GM18519 (cell line): ENCODE data around the gene ZMYND19.
"Not testable (repeated sequence)": the region's sequence is repeated elsewhere in the genome, so short reads cannot be mapped to it uniquely, and the experiment has no call there.

Experiments
- ATAC-seq: cut with Tn5 transposase; IDR thresholded peaks from one replicate; pipeline ENCODE4 v1.9.1; 2021; ENCODE audit warnings: mild to moderate bottlenecking, moderate library complexity; ENCODE audit not compliant: unreplicated experiment, low FRiP score

The ZMYND19 gene

DNA sequence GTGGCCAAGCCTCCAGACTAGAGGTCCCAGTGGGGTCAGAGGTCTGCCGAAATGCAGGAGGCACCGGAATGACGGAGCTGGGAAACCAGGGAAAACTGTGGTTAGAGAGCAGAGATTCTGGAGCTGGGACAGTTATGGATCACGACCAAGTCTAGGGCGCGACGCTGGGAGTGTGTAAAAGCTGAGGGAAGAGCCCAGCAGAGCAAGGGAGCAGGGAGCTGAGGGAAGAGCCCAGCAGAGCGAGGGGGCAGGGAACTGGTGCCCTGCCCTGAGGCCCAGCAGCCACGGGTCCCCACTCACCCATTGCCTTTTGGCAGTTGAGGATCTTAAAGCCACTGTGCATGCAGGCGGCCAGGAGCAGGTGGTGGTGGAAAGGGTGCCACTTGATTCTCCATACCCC, 26.2 kb downstream of the ZMYND19 start:
- no peak for ATAC-seq

DNA sequence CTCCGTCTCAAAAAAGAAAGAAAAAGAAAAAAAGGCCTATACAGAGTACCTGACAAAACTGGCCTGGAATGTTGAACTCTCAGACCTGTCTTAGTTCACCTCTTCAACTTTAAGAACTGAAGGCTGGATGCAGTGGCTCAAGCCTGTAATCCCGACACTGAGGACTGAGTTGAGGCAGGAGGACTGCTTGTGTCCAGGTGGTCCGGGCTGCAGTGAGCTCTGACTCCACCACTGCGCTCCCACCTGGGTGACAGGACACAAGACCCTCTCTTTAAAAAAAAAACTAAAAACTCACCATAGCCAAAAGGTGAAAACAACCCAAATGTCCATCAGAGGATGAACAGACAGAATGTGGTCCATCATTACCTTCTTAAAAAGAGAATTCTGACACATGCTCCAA, 32.2 kb downstream of the ZMYND19 start:
- no peak for ATAC-seq

DNA sequence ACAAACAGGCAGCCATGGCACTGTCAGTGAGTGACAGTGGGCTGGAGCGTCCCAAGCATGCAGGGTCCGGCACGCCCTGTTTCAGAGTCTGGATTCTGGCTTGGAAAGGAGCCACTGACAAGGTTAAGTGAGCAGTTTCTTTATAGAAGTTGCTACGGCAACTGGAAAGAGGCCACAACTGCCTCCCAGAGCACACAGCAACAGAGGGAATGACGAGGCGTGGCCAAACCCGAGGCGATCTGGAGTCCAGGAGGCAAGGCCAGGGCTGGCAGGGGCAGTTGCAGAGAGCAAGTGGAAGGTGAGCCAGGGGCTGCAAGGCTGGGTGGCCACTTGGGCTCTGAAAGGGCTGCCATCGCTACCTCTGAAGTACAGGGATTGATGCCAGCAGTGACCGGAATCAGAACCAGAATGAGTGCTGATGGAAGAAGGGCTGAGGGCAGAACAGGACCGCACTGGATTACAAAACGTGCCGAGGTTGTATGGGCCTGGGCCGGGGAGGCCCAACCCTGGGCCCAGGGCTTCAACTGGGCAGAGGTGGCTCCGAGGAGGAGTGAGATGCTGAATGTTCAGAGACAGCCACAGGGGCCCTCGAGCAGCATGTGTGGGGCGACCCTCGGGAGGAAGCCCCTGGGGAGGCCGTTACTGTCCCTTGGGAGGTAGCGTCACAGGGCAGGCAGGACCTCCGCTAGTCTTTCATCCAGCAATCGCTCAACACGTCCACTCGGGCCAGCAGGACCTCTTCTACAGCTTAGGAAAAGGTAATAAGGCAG, 34.1 kb downstream of the ZMYND19 start:
- ATAC-seq: no peak

DNA sequence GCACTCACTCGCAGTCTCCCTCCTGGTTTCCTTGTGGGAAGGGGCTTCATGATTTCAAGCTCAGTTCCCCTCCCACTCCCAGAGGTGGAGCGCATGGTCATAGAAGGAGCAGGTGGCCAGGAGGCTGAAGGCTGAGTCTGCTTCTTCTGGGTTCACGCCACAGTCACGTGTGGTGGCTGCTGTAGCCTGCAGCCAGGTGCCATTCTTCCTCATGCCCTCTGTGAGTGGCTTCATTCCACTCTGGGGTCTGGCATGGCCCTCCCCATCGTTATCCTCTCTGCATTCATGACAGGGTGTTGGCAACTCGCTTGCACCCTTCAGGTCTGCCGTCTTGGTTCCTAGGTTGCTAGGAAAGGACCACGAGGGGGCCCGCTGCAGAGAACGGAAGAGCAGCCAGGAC, 35.1 kb downstream of the ZMYND19 start:
- no peak for ATAC-seq

DNA sequence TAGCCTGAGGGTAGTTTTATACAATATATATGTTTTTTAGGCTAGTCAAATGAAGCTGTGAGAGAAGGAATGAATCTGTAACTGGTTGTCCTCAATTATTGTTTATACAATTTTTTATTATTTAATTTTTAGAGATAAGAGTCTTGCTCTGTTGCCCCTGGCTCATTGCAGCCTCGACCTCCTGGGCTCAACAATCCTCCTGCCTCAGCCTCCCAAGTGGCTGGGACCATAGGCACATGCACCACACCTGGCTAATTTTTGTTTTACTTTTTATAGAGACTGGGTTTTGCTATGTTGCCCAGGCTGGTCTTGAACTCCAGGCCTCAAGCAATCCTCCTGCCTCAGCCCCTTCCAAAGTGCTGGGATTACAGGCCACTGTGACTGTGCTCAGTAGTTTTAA, 36.0 kb downstream of the ZMYND19 start:
- ATAC-seq: no peak

DNA sequence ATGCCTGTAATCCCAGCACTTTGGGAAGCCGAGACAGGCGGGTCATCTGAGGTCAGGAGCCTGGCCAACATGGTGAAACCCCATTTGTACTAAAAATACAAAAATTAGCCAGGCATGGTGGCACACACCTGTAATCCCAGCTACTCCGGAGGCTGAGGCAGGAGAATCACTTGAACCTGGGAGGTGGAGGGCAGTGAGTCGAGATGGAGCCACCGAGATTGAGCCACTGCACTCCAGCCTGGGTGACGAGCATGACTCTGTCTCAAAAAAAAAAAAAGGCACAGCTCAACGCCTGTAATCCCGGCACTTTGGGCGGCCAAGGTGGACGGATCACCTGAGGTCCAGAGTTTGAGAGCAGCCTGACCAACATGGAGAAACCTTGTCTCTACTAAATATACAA, 36.7 kb downstream of the ZMYND19 start:
- not testable (repeated sequence) for ATAC-seq

DNA sequence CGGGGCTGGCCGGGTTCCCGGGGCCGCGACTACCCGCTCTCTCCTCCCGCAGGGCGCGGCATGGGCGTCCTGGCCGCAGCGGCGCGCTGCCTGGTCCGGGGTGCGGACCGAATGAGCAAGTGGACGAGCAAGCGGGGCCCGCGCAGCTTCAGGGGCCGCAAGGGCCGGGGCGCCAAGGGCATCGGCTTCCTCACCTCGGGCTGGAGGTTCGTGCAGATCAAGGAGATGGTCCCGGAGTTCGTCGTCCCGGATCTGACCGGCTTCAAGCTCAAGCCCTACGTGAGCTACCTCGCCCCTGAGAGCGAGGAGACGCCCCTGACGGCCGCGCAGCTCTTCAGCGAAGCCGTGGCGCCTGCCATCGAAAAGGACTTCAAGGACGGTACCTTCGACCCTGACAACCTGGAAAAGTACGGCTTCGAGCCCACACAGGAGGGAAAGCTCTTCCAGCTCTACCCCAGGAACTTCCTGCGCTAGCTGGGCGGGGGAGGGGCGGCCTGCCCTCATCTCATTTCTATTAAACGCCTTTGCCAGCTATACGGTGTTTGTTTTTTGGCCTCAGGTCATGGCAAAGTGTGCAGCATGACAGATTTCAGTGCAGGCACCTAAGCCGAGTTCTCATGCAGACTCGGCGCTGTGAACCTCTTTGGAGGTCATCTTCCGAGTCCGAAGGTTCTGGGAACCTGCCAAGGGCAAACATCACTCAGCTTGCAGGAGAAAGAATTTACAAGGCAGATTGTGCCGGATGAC, 38.1 kb downstream of the ZMYND19 start:
- ATAC-seq: no peak

DNA sequence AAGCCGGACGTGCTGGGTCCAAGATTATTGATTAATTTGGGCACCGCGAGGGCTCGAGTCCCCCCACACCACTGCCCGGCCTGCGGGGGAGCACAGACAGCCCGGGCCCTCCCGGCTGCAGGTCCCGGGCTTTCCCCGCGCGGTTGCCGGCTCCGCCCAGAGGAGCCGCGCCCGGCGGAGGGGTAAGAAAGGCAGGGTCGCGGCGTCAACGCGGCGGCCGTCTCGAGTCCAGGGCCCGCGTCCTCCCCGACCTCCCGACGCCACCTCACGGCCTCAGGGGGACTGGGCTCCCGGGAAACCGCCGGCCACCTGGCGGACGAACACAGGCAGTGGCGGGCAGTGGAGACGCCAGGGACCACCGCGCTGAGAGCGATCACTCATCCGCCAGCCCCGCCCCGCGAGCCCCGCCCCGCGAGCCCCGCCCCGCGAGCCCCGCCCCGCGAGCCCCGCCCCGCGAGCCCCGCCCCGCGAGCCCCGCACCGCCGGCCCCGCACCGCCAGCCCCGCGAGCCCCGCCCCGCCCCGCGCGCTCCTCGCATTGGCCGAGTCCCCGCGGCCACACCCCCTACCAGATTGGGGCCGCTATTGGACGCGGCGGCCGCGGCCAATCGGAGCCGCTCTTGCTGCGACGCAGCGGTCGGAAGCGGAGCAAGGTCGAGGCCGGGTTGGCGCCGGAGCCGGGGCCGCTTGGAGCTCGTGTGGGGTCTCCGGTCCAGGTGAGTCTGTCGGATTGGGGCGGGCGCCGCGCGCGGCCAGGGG, 38.9 kb downstream of the ZMYND19 start, which contains the start of gene MRPL41:
MRPL41 (plus strand) TSS at position 616 of the 758 bp plus-strand sequence. CDS start 203 bp downstream, outside the sequence.
- ATAC-seq: peak; percentile 69

DNA sequence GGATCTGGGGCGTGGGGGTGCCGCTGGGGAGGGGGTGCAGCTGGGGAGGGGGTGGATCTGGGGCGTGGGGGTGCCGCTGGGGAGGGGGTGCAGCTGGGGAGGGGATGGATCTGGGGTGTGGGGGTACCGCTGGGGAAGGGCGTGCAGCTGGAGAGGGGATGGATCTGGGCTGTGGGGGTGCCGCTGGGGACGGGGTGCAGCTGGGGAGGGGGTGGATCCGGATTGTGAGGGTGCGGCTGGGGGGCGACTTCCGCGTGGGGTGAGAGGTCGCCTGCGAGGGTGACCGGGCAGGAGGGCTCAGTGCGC, 39.4 kb downstream of the ZMYND19 start:
- not testable (repeated sequence) for ATAC-seq

DNA sequence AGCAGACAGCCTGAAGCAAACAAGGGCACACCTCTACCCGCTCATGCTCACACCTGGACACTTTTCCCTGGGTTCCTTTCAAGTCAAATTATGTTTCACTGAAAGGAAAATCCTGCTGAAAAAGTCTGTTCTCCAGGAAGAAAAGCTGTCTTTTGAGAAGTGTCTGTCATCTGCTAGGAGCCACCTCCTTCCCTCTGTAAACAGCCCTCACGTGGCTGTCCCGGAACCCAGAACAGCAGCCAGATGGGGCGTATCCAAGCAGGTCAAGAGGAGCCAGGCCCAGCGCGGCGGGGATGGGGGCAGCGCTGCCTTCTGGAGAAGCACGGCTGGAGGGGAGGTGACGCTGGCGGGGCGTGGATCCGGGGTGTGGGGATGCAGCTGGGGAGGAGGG, 40.1 kb downstream of the ZMYND19 start, which contains the start of gene PNPLA7:
PNPLA7 (minus strand) TSS at position 172 of the 391 bp plus-strand sequence. CDS start 205 bp downstream, outside the sequence.
- ATAC-seq: no peak

DNA sequence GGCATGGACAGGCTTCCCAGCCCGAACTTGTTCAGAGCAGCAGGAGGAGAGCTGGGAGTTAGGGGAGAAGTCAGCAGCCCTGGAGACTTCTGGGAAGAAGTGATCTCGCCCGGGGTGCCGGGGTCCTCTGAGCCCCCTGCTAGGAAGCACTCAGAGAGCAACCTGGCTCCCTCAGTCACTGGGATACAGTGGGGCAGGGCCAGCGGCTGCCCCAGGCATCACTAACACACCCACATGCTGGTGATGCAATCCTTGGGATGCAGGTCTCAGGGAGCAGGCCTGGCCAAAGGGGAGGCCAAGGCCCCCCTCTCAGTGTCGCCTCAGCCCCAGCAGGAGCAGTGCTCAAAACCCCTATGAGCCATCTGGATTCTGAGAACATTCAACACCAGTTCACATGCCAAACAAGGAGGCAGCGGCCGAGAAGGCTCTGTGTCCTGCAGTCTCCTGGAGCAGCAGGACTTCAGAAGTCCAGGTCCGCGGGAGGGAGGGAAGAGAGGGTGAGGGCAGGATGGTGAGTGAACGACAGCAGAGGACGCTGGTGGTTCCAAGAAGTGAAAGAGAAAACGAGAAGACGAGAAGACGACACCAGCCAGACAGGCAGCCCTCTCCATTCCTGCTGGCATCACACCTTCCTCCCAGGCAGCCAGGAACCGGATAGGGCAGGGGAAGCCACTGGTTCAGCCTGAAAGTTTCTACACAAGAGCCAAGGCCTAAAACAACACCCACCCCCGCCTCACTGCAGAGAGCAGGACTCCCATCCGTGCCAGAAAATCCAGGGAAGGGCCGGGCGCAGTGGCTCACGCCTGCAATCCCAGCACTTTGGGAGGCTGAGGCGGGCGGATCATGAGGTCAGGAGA, 42.4 kb downstream of the ZMYND19 start:
- no peak for ATAC-seq

DNA sequence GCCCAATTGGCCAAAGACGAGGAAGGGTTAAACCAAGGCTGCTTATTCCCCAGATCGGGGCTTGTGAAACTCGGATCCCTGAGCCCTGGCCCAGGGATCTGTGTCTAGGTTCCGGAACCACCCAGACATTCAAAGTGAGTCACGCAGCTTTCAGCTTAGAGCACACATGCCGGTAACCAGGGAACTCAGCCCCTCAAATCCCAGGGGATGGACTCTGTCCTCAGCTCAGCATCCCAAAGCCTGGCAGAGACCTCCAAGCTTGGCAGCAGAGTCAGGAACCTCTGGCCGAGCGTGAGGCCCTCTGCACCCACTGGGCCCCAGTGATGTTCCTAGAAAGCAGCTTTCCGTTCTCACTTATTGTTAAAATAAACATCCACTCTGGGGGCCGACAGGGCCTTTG, 45.2 kb downstream of the ZMYND19 start:
- ATAC-seq: no peak

DNA sequence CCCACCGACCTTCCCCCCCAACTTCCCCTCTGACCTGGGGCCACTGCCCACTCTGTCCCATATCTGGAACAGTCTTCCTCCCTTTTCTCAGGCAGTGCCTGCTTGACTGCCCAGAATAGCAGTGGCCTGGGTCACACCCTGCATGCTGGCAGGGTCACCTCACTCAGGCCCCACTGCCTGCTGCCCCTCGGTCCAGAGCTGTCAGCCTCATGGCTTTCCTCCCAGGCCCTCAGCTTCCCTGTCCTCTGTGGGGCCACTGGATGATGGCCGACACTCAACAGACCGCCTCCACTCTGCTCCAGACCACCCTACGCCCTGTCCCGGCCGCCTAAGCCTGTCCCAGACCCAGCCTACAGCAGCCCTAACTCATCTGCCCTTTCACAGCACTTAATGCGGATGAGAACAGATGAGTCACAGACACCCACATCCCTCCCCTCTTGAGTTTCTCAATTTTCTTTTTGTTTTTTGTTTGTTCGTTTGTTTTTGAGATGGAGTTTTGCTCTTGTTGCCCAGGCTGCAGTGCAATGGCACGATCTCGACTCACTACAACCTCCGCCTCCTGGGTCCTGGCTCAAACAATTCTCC, 46.0 kb downstream of the ZMYND19 start:
- ATAC-seq: no peak

DNA sequence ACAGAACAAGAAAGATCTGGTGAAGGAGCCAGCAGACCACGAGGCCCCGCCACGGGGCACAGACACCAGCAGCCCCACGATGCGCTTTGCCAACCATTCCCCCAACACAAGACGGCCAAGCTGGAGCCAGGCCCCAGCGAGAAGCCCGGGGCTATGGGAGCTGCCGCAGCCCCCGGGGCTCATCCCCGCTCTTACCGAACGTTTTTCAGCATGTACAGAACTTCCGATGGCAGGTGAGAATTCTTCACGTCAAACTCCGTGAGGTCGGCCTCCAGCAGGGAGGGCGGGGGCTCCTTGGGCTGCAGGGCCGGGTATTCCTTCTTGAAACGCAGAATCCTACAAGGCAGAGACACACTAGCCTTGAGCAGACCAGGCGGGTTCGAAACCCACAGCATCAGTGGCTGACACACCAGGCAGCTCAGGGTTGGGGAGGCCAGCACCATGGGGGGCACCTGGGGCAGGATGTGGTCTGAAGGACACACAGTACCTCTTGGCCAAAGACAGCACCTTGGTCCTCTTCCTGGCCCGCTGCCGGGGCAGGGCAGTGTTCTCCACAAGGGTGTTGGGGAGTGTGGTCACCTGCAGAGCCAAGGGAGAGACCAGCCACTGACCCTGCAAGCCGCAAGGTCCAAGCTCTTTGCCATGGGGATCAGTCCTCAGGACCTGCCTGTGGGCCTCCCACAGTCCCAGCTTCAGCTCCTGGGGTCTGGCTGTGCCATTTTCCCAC, 46.9 kb downstream of the ZMYND19 start:
- no peak for ATAC-seq

DNA sequence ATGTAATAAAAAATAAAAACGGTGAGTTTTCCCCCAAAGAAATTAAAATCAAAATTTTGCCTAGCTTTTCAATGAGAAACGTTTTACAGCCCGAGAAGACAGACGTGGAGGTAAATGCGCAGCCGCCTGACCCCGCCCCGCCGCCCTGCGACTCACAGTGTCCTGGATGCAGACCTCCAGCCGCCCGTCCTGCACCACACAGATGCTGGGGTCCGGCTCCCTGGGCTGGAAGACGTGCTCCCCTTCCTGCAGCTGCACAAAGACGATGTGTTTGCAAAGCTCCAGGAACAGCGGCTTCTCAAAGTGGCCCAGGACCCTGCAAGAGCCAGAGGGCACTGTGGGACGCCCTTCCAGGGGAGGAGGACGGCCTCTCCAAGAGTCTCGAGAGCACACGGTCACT, 47.8 kb downstream of the ZMYND19 start:
- ATAC-seq: no peak

DNA sequence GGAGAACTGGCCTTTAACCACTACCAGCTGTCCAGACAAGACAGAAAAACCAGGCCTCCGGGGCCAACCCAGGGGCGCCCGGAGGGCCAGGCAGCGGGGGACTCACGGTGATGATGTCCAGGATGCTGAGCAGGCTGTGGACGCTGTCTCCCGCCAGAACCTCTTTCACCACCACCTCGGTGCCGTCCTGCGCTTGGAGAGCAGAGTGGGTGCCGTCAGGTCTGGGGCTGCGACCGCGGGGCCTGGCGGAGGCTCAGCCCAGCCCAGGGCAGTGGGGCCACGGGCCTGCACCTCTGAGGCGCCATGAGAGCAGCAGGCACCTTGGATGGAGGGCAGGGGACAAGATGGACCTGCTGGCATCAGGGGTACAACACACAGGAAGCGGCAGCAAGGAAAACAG, 49.8 kb downstream of the ZMYND19 start:
- ATAC-seq: no peak

DNA sequence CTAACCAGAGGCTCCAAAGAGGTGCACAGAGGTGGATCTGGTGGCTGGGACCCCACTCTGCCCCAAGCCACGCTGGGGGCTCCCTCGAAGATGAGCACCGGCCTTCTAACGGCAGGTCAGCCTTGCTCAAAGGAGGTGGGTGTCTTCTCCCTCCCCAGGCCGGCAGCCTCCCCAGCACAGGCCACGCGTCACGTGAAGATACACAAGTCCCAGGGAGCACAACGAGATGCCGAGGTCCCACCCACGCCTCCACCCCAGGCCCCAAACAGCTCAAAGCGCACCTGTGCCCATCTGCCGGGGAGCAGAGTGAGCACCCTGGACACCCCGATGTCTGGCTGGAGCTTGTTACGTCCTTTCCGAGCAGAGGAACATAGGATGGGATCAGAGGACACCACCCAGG, 52.3 kb downstream of the ZMYND19 start:
- ATAC-seq: no peak

DNA sequence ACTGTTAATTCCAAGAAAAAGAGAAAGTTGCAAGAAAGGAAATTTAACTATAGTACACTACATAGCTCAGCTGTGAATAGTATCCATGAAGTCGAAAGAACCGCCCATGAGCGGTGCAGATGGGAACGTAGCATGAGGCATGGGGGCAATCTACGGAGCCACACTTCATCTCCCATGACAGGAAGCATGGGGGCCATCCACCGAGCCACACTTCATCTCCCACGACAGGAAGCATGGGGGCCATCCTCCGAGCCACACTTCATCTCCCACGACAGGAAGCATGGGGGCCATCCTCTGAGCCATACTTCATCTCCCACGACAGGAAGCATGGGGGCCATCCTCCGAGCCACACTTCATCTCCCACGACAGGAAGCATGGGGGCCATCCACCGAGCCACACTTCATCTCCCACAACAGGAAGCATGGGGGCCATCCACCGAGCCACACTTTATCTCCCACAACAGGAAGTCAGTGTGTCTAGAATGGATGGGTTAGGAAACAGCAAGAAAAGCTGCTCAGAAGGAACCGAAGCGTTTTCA, 53.6 kb downstream of the ZMYND19 start:
- not testable (repeated sequence) for ATAC-seq

DNA sequence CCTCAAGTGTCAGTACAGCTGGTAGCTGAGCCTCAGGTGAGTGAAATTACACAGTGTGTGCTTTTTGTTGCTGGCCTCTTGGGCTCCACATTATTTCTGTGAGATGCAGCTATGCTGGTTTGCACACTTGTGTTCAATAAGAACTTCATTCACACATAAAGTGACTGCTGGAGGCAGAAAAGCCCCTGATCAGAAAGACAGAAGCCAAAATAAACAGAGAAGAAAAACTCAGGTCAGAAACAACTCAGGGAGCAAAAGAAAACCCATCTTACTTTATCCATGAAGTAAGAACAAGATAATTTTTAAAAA, 55.2 kb downstream of the ZMYND19 start:
- no peak for ATAC-seq
